Nephron (organoid): ENCODE data around the gene FAM117B.

Experiments used
- H3K27ac Mint-ChIP-seq, 3 experiments: 2 replicates each; pipeline ENCODE4 v1.8.0; 2020; ENCODE audit warnings: mixed read lengths in 3 of 3, mild to moderate bottlenecking in 2 of 3, moderate library complexity in 1 of 3
- H3K27me3 Mint-ChIP-seq: 2 replicates; pipeline ENCODE4 v1.8.0; 2021; ENCODE audit warnings: low read depth, mild to moderate bottlenecking, moderate library complexity, mixed read lengths
- H3K36me3 Mint-ChIP-seq: 2 replicates; pipeline ENCODE4 v1.8.0; 2020; ENCODE audit warnings: low read depth, mixed read lengths
- H3K4me1 Mint-ChIP-seq: 2 replicates; pipeline ENCODE4 v1.8.0; 2020; ENCODE audit warnings: mixed read lengths
- H3K4me3 Mint-ChIP-seq, 3 experiments: 2 replicates each; pipeline ENCODE4 v1.8.0; 2020; ENCODE audit warnings: mild to moderate bottlenecking in 3 of 3, mixed read lengths in 3 of 3, moderate library complexity in 2 of 3
- H3K9me3 Mint-ChIP-seq: 2 replicates; pipeline ENCODE4 v1.8.0; 2020; ENCODE audit warnings: mixed read lengths
- CTCF ChIP-seq, 3 experiments: fragments of 200-600 bp; sonication (generic); IDR thresholded peaks; one replicate each; pipeline ENCODE4 v1.5.0; 2021; ENCODE audit warnings: antibody characterized with exemption in 3 of 3; ENCODE audit not compliant: unreplicated experiment in 3 of 3

The FAM117B gene

DNA sequence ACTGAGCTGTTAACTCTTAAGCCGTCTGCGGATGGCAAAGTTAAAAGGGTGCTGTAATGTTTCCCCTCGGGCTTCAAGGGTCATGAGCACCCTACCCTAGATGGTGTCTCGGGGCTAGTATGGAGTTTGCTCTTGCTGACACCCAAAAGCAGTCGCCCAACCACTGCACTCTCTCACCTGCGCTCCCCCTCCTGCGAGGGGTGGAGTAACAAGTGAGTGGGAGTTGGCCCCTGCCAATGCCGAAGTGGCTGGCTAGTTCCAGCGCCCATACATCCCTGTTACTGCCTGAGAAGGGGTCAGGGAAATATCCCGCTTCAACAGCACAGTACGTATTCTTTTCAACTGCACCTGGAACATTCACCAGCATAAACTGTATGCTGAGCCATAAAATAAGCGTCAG is 47.5 kb downstream of the FAM117B start:
- TF ChIP-seq CTCF (IDR thresholded peaks at IDR 0.05; ENCODE audit: unreplicated experiment in 3 of 3), result no peak
- H3K27ac Mint-ChIP-seq, result no peak overlapping the region
- H3K36me3 Mint-ChIP-seq, result peaks cover 52% of the 10 kb centered on the region
- H3K4me3 Mint-ChIP-seq, result no peak overlapping the region
- no peaks in the 10 kb centered on the region for H3K27me3 Mint-ChIP-seq
- peaks cover 43% of the 10 kb centered on the region for H3K9me3 Mint-ChIP-seq
- H3K4me1 Mint-ChIP-seq, result no peaks in the 10 kb centered on the region

GRCh38 chr2:202687276-202687675 is 52.5 kb downstream of the FAM117B start:
- H3K36me3 Mint-ChIP-seq, result peaks cover 9% of the 10 kb centered on the region
- H3K27me3 Mint-ChIP-seq, result no peaks in the 10 kb centered on the region
- H3K4me1 Mint-ChIP-seq, result peaks cover 4% of the 10 kb centered on the region
- peaks cover 5% of the 10 kb centered on the region for H3K9me3 Mint-ChIP-seq
- TF ChIP-seq CTCF (IDR thresholded peaks at IDR 0.05; ENCODE audit: unreplicated experiment in 3 of 3), result no peak
- no peak overlapping the region for H3K4me3 Mint-ChIP-seq
- no peak overlapping the region for H3K27ac Mint-ChIP-seq

- TF ChIP-seq CTCF (IDR thresholded peaks at IDR 0.05; ENCODE audit: unreplicated experiment in 3 of 3), result no peak
- Mint-ChIP-seq H3K9me3 (peaks cover under 1% of the 10 kb centered on the region), H3K4me1 (peaks cover 6% of the 10 kb centered on the region), H3K27ac (no peak overlapping the region), H3K36me3 (peaks cover under 1% of the 10 kb centered on the region), H3K27me3 (no peaks in the 10 kb centered on the region), H3K4me3 (no peak overlapping the region)
Measured at GRCh38 chr2:202689459-202689858, 54.7 kb downstream of the FAM117B start.

DNA sequence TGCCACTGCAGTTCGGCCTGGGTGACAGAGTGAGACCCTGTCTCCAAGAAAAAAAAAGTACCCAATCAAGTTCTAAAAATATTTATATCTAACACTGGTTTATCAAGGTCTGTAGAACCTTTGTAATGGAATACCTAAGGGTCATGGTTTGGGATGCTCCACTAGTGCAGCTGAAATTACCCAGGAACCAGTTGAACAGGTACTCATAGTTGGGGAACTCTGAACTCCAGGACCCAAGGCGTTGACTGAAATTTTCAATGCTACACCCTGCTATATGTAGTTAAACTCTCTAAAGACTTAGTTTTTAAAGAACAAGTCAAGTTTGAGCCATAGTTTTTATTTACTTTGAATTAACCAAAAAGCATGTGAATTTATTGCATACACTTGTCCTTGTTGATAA is 55.1 kb downstream of the FAM117B start:
- Mint-ChIP-seq H3K4me1 (peaks cover 6% of the 10 kb centered on the region), H3K4me3 (no peak overlapping the region), H3K36me3 (peaks cover 4% of the 10 kb centered on the region), H3K27me3 (no peaks in the 10 kb centered on the region), H3K9me3 (no peaks in the 10 kb centered on the region), H3K27ac (no peak overlapping the region)
- TF ChIP-seq CTCF (IDR thresholded peaks at IDR 0.05; ENCODE audit: unreplicated experiment in 3 of 3), result no peak

GRCh38 chr2:202690321-202690900 is 55.6 kb downstream of the FAM117B start:
- H3K9me3 Mint-ChIP-seq, result no peaks in the 10 kb centered on the region
- H3K27ac Mint-ChIP-seq, result peak overlapping the region in 1 of 3 experiments; percentile 22
- no peak for TF ChIP-seq CTCF (IDR thresholded peaks at IDR 0.05; ENCODE audit: unreplicated experiment in 3 of 3)

GRCh38 chr2:202693503-202693902 is 58.7 kb downstream of the FAM117B start:
- Mint-ChIP-seq H3K36me3 (peaks cover 26% of the 10 kb centered on the region), H3K9me3 (no peaks in the 10 kb centered on the region), H3K27ac (no peak overlapping the region), H3K4me1 (peaks cover 6% of the 10 kb centered on the region), H3K4me3 (no peak overlapping the region), H3K27me3 (no peaks in the 10 kb centered on the region)
- TF ChIP-seq CTCF (IDR thresholded peaks at IDR 0.05; ENCODE audit: unreplicated experiment in 3 of 3), result no peak

More at GRCh38 chr2:202690321-202690900, 55.6 kb downstream of the FAM117B start:
- H3K27me3 Mint-ChIP-seq, result no peaks in the 10 kb centered on the region
- H3K36me3 Mint-ChIP-seq, result peaks cover 5% of the 10 kb centered on the region
- peaks cover 6% of the 10 kb centered on the region for H3K4me1 Mint-ChIP-seq
- no peak overlapping the region for H3K4me3 Mint-ChIP-seq
